ENCODE data around the gene ALKBH3.
A peak's percentile ranks its signal among the peaks of the same experiment; 100 is the strongest.

Gene ALKBH3

DNA sequence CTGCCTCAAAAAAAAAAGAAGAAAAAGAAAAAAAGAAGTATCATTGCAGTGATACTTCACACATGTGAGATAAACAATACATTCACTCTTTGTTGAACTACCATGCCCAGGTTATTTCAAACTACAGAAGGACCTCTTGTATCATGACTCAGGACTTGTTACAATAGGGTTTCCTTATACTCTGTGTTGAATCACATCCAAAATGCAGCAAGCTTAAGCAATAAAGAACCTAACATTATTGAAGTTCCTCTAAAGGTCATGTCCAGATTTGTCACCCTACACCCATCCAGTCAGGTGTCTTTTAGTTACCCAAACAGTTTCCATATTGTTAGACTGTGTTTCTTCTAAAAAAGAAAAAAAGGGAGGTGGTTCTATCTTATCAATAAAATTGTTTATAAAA lies 26.9 kb upstream of the ALKBH3 start:
- Histone ChIP-seq H3K9ac (ENCODE audit: low read length in 5 of 5) (no peak overlapping the region), H3K27ac (ENCODE audit: low read depth, low read length) (no peak overlapping the region), H3K27me3 (ENCODE audit: control insufficient read depth in 5 of 5, insufficient read depth in 4 of 5, low read length in 5 of 5) (no peaks in the 10 kb centered on the region), H3K4me1 (ENCODE audit: control insufficient read depth in 5 of 5, insufficient read depth in 5 of 5, low read length in 5 of 5) (peaks cover 0 to 7% (median 0%) of the 10 kb centered on the region in 5 donors), H3K36me3 (ENCODE audit: control insufficient read depth in 5 of 5, insufficient read depth in 5 of 5, low read length in 5 of 5) (peaks cover 2 to 15% (median 9%) of the 10 kb centered on the region in 5 donors), H3K4me3 (ENCODE audit: low read depth in 1 of 5, low read length in 5 of 5) (no peak overlapping the region), H3K9me3 (ENCODE audit: control insufficient read depth in 5 of 5, low read length in 5 of 5) (no peaks in the 10 kb centered on the region)

DNA sequence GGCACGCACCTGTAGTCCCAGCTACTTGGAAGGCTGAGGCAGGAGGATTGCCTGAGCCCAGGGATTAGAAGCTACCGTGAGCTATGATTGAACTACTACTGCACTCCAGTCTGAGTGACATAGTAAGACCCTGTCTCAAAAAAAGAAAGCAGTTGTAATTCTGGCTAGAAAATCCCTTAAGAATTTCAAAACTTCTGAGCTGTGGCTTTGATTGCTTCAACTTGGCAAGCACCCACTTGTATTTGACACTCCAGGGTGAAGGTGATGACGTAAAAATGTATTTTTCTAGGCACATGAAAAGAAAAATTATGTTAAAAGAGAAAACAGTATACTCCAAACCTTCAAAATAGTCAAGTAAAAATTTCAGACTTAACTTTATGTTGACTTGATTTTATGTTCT lies 23.6 kb upstream of the ALKBH3 start:
- H3K4me3 ChIP-seq (ENCODE audit: low read depth in 1 of 5, low read length in 5 of 5) = no peak overlapping the region
- peaks cover 0 to 7% (median 0%) of the 10 kb centered on the region in 5 donors for H3K4me1 ChIP-seq (ENCODE audit: control insufficient read depth in 5 of 5, insufficient read depth in 5 of 5, low read length in 5 of 5)
- H3K27ac ChIP-seq (ENCODE audit: low read depth, low read length) = no peak overlapping the region
- peaks cover 0 to 8% (median 4%) of the 10 kb centered on the region in 5 donors for H3K9me3 ChIP-seq (ENCODE audit: control insufficient read depth in 5 of 5, low read length in 5 of 5)
- H3K9ac ChIP-seq (ENCODE audit: low read length in 5 of 5) = peak overlapping the region in 1 of 5 donors; percentile 13
- no peaks in the 10 kb centered on the region for H3K27me3 ChIP-seq (ENCODE audit: control insufficient read depth in 5 of 5, insufficient read depth in 4 of 5, low read length in 5 of 5)
- H3K36me3 ChIP-seq (ENCODE audit: control insufficient read depth in 5 of 5, insufficient read depth in 5 of 5, low read length in 5 of 5) = peaks cover 2 to 15% (median 9%) of the 10 kb centered on the region in 5 donors

GRCh38 chr11:43861141-43861540 lies 19.5 kb upstream of the ALKBH3 start:
- Histone ChIP-seq H3K9me3 (ENCODE audit: control insufficient read depth in 5 of 5, low read length in 5 of 5) (peaks cover 0 to 8% (median 4%) of the 10 kb centered on the region in 5 donors), H3K36me3 (ENCODE audit: control insufficient read depth in 5 of 5, insufficient read depth in 5 of 5, low read length in 5 of 5) (peaks cover 0 to under 1% (median 0%) of the 10 kb centered on the region in 5 donors), H3K4me3 (ENCODE audit: low read depth in 1 of 5, low read length in 5 of 5) (no peak overlapping the region), H3K27me3 (ENCODE audit: control insufficient read depth in 5 of 5, insufficient read depth in 4 of 5, low read length in 5 of 5) (no peaks in the 10 kb centered on the region), H3K9ac (ENCODE audit: low read length in 5 of 5) (no peak overlapping the region), H3K27ac (ENCODE audit: low read depth, low read length) (no peak overlapping the region), H3K4me1 (ENCODE audit: control insufficient read depth in 5 of 5, insufficient read depth in 5 of 5, low read length in 5 of 5) (peaks cover 0 to 7% (median 0%) of the 10 kb centered on the region in 5 donors)

- Histone ChIP-seq H3K9me3 (ENCODE audit: control insufficient read depth in 5 of 5, low read length in 5 of 5) (no peaks in the 10 kb centered on the region), H3K4me3 (ENCODE audit: low read depth in 1 of 5, low read length in 5 of 5) (no peak overlapping the region), H3K4me1 (ENCODE audit: control insufficient read depth in 5 of 5, insufficient read depth in 5 of 5, low read length in 5 of 5) (peaks cover 0 to 3% (median 0%) of the 10 kb centered on the region in 5 donors), H3K27me3 (ENCODE audit: control insufficient read depth in 5 of 5, insufficient read depth in 4 of 5, low read length in 5 of 5) (peaks cover 0 to 7% (median 0%) of the 10 kb centered on the region in 5 donors), H3K36me3 (ENCODE audit: control insufficient read depth in 5 of 5, insufficient read depth in 5 of 5, low read length in 5 of 5) (no peaks in the 10 kb centered on the region), H3K9ac (ENCODE audit: low read length in 5 of 5) (no peak overlapping the region), H3K27ac (ENCODE audit: low read depth, low read length) (no peak overlapping the region)
These were observed 14.1 kb upstream of the ALKBH3 start for GRCh38 chr11:43866520-43866919.

GRCh38 chr11:43866969-43867368 lies 13.7 kb upstream of the ALKBH3 start:
- no peak overlapping the region for H3K4me3 ChIP-seq (ENCODE audit: low read depth in 1 of 5, low read length in 5 of 5)
- H3K27me3 ChIP-seq (ENCODE audit: control insufficient read depth in 5 of 5, insufficient read depth in 4 of 5, low read length in 5 of 5) = peaks cover 0 to 9% (median 0%) of the 10 kb centered on the region in 5 donors
- peaks cover 0 to 3% (median 0%) of the 10 kb centered on the region in 5 donors for H3K4me1 ChIP-seq (ENCODE audit: control insufficient read depth in 5 of 5, insufficient read depth in 5 of 5, low read length in 5 of 5)
- H3K36me3 ChIP-seq (ENCODE audit: control insufficient read depth in 5 of 5, insufficient read depth in 5 of 5, low read length in 5 of 5) = no peaks in the 10 kb centered on the region
- no peak overlapping the region for H3K9ac ChIP-seq (ENCODE audit: low read length in 5 of 5)
- no peaks in the 10 kb centered on the region for H3K9me3 ChIP-seq (ENCODE audit: control insufficient read depth in 5 of 5, low read length in 5 of 5)
- no peak overlapping the region for H3K27ac ChIP-seq (ENCODE audit: low read depth, low read length)

DNA sequence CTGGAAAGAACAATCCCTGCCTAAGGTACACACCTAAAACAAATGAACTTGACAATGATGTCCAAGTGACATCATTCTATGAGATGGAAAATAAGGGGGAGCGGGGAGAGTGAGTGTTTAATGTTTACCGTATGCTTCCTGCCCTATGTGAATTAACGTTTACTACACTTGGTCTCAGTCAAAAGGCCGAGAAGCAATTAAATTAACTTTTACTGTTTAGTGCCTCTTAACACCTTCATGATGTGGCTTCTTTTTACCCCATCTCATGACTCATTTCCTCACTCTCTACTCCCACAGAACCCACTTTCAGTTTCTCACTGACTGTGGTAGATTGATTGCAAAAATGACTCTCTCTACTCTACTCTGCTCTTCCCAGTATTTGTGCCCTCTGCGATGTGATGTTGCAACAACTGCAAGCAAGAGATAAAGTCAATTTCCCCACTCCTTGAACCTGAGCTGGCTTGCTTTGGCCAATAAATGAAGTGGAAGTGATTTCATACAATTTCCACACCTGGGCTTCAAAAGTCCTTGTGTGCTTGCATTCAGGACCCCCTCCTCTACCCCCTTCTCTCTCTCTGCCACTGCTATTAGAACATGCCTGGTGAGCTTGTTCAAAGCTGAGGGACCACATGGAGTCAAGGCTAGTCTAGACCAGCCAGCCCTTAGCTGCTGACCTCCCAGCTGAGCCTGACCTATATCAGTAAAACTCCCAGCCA lies 11.6 kb upstream of the ALKBH3 start:
- H3K4me1 ChIP-seq (ENCODE audit: control insufficient read depth in 5 of 5, insufficient read depth in 5 of 5, low read length in 5 of 5) = peaks cover 0 to 3% (median 0%) of the 10 kb centered on the region in 5 donors
- no peak overlapping the region for H3K27ac ChIP-seq (ENCODE audit: low read depth, low read length)
- H3K9me3 ChIP-seq (ENCODE audit: control insufficient read depth in 5 of 5, low read length in 5 of 5) = peaks cover 0 to 5% (median 0%) of the 10 kb centered on the region in 5 donors
- H3K36me3 ChIP-seq (ENCODE audit: control insufficient read depth in 5 of 5, insufficient read depth in 5 of 5, low read length in 5 of 5) = no peaks in the 10 kb centered on the region
- no peak overlapping the region for H3K9ac ChIP-seq (ENCODE audit: low read length in 5 of 5)
- peaks cover 0 to 15% (median 5%) of the 10 kb centered on the region in 5 donors for H3K27me3 ChIP-seq (ENCODE audit: control insufficient read depth in 5 of 5, insufficient read depth in 4 of 5, low read length in 5 of 5)
- H3K4me3 ChIP-seq (ENCODE audit: low read depth in 1 of 5, low read length in 5 of 5) = no peak overlapping the region

DNA sequence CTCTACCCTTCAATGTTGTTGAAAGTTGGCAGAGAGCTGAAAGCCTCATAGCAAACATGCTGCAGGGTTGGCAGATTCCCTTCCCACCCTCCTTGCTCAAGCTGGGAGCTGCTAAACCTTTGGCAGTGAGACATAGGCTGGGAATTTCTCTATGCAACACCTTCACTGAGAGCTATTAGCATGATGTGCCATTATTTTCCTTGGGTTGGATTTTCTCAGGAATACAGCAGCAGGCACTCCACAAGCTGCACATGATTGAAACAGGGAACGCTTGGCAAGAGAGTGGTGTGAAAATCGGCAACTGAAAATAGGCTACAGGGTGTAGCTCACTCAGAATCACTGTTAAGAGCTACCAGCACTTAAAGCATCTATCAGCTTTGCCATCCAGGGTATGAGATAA lies 9.6 kb upstream of the ALKBH3 start:
- Histone ChIP-seq H3K4me1 (ENCODE audit: control insufficient read depth in 5 of 5, insufficient read depth in 5 of 5, low read length in 5 of 5) (peaks cover 0 to 3% (median 0%) of the 10 kb centered on the region in 5 donors), H3K27ac (ENCODE audit: low read depth, low read length) (no peak overlapping the region)

GRCh38 chr11:43872995-43873394 lies 7.6 kb upstream of the ALKBH3 start:
- peaks cover 0 to 5% (median 0%) of the 10 kb centered on the region in 5 donors for H3K9me3 ChIP-seq (ENCODE audit: control insufficient read depth in 5 of 5, low read length in 5 of 5)
- H3K36me3 ChIP-seq (ENCODE audit: control insufficient read depth in 5 of 5, insufficient read depth in 5 of 5, low read length in 5 of 5) = no peaks in the 10 kb centered on the region
- no peak overlapping the region for H3K9ac ChIP-seq (ENCODE audit: low read length in 5 of 5)
- H3K27me3 ChIP-seq (ENCODE audit: control insufficient read depth in 5 of 5, insufficient read depth in 4 of 5, low read length in 5 of 5) = peaks cover 13 to 37% (median 18%) of the 10 kb centered on the region in 5 donors
- H3K4me3 ChIP-seq (ENCODE audit: low read depth in 1 of 5, low read length in 5 of 5) = no peak overlapping the region
- H3K4me1 ChIP-seq (ENCODE audit: control insufficient read depth in 5 of 5, insufficient read depth in 5 of 5, low read length in 5 of 5) = peaks cover 0 to 3% (median 0%) of the 10 kb centered on the region in 5 donors
- H3K27ac ChIP-seq (ENCODE audit: low read depth, low read length) = no peak overlapping the region

More for the DNA sequence above, 9.6 kb upstream of the ALKBH3 start:
- no peaks in the 10 kb centered on the region for H3K36me3 ChIP-seq (ENCODE audit: control insufficient read depth in 5 of 5, insufficient read depth in 5 of 5, low read length in 5 of 5)
- H3K27me3 ChIP-seq (ENCODE audit: control insufficient read depth in 5 of 5, insufficient read depth in 4 of 5, low read length in 5 of 5) = peaks cover 3 to 19% (median 10%) of the 10 kb centered on the region in 5 donors
- no peak overlapping the region for H3K4me3 ChIP-seq (ENCODE audit: low read depth in 1 of 5, low read length in 5 of 5)
- no peak overlapping the region for H3K9ac ChIP-seq (ENCODE audit: low read length in 5 of 5)
- H3K9me3 ChIP-seq (ENCODE audit: control insufficient read depth in 5 of 5, low read length in 5 of 5) = peaks cover 0 to 5% (median 0%) of the 10 kb centered on the region in 5 donors

- Histone ChIP-seq H3K27me3 (ENCODE audit: control insufficient read depth in 5 of 5, insufficient read depth in 4 of 5, low read length in 5 of 5) (peaks cover 13 to 43% (median 27%) of the 10 kb centered on the region in 5 donors), H3K4me3 (ENCODE audit: low read depth in 1 of 5, low read length in 5 of 5) (no peak overlapping the region), H3K9ac (ENCODE audit: low read length in 5 of 5) (no peak overlapping the region), H3K36me3 (ENCODE audit: control insufficient read depth in 5 of 5, insufficient read depth in 5 of 5, low read length in 5 of 5) (no peaks in the 10 kb centered on the region), H3K9me3 (ENCODE audit: control insufficient read depth in 5 of 5, low read length in 5 of 5) (peaks cover 0 to 5% (median 0%) of the 10 kb centered on the region in 5 donors), H3K4me1 (ENCODE audit: control insufficient read depth in 5 of 5, insufficient read depth in 5 of 5, low read length in 5 of 5) (peaks cover 0 to 3% (median 0%) of the 10 kb centered on the region in 5 donors), H3K27ac (ENCODE audit: low read depth, low read length) (no peak overlapping the region)
These were observed 6.6 kb upstream of the ALKBH3 start for GRCh38 chr11:43874078-43874477.

DNA sequence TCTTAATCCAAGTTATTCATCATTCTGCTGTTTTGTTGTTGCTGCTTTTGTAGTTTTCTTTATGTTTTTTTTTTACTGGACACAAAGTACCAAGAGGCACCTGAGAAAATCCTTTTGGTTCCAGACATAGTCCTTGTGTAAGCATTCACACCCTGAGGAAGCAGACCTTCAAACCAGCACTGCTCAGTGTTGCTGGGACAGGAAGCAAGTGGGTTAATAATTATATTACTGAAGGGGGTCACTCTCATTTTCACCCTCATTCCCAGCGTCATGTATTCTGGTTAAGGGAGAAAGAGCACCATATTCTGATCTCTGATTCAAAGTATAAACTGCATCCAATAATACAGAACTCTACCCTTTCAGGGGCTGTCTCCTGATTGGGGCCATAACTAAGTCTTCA lies 5.9 kb upstream of the ALKBH3 start:
- Histone ChIP-seq H3K9ac (ENCODE audit: low read length in 5 of 5) (no peak overlapping the region), H3K27me3 (ENCODE audit: control insufficient read depth in 5 of 5, insufficient read depth in 4 of 5, low read length in 5 of 5) (peaks cover 13 to 43% (median 27%) of the 10 kb centered on the region in 5 donors), H3K4me3 (ENCODE audit: low read depth in 1 of 5, low read length in 5 of 5) (no peak overlapping the region), H3K27ac (ENCODE audit: low read depth, low read length) (no peak overlapping the region), H3K36me3 (ENCODE audit: control insufficient read depth in 5 of 5, insufficient read depth in 5 of 5, low read length in 5 of 5) (no peaks in the 10 kb centered on the region), H3K4me1 (ENCODE audit: control insufficient read depth in 5 of 5, insufficient read depth in 5 of 5, low read length in 5 of 5) (no peaks in the 10 kb centered on the region), H3K9me3 (ENCODE audit: control insufficient read depth in 5 of 5, low read length in 5 of 5) (peaks cover 0 to 5% (median 0%) of the 10 kb centered on the region in 5 donors)

Data from subcutaneous abdominal adipose tissue (tissue), 5 donors.